Activated CD4-positive, alpha-beta T cell treated with anti-CD3 and anti-CD28 coated beads, Interleukin-2, amount 50 U/mL, for 48 hours (primary cell): ENCODE measurements around the gene TIAM1.

Source experiments
- DNase-seq, 2 experiments: peaks; one replicate each; pipeline ENCODE4 v3.0.0-alpha.2; 2020

Gene TIAM1

GRCh38 chr21:31198575-31198974 lies 145.5 kb downstream of the TIAM1 start:
- DNase-seq: no peak

GRCh38 chr21:31196724-31197123 lies 147.3 kb downstream of the TIAM1 start:
- DNase-seq: no peak

GRCh38 chr21:31195334-31196015 lies 148.6 kb downstream of the TIAM1 start:
- DNase-seq: no peak

GRCh38 chr21:31194510-31195293 lies 149.4 kb downstream of the TIAM1 start:
- no peak for DNase-seq

GRCh38 chr21:31193761-31194160 lies 150.3 kb downstream of the TIAM1 start:
- no peak for DNase-seq

GRCh38 chr21:31191553-31191952 lies 152.5 kb downstream of the TIAM1 start:
- no peak for DNase-seq

- no peak for DNase-seq
These were observed 153.5 kb downstream of the TIAM1 start for GRCh38 chr21:31190516-31190915.

- DNase-seq: no peak
These were observed 156.6 kb downstream of the TIAM1 start for GRCh38 chr21:31187499-31187898.

- DNase-seq: no peak
These were observed 157.1 kb downstream of the TIAM1 start for GRCh38 chr21:31186916-31187315.

GRCh38 chr21:31185663-31186062 lies 158.4 kb downstream of the TIAM1 start:
- DNase-seq: no peak

- no peak for DNase-seq
These were observed 159.2 kb downstream of the TIAM1 start for GRCh38 chr21:31184876-31185275.

- peak; percentile 80 to 84 for DNase-seq
These were observed 159.6 kb downstream of the TIAM1 start for GRCh38 chr21:31184459-31184858.

- DNase-seq: peak; percentile 67 to 74
These were observed 161.6 kb downstream of the TIAM1 start for GRCh38 chr21:31182231-31183140.

- peak in 1 of 2 experiments; percentile 50 for DNase-seq
These were observed 162.8 kb downstream of the TIAM1 start for GRCh38 chr21:31181082-31181750.

- DNase-seq: no peak
These were observed 163.6 kb downstream of the TIAM1 start for GRCh38 chr21:31180256-31181081.

GRCh38 chr21:31176725-31177124 lies 167.3 kb downstream of the TIAM1 start:
- no peak for DNase-seq

GRCh38 chr21:31176080-31176551 lies 167.9 kb downstream of the TIAM1 start:
- DNase-seq: no peak

- peak; percentile 60 to 68 for DNase-seq
These were observed 170.0 kb downstream of the TIAM1 start for GRCh38 chr21:31173881-31174555.

- no peak for DNase-seq
These were observed 171.7 kb downstream of the TIAM1 start for GRCh38 chr21:31172328-31172727.

- no peak for DNase-seq
These were observed 179.1 kb downstream of the TIAM1 start for GRCh38 chr21:31164713-31165694.
